ENCODE data around the gene HDAC10. TPM values are rescaled to one million over a fixed set of nuclear protein-coding genes. Genes with fewer than 3 reads are reported as not detected.

Gene HDAC10
- total and polyA plus RNA-seq, 3 experiments from 2014 or later, result 7.5 to 44.7 (median 42.5) TPM

GRCh38 chr22:50197000-50197800 is 53.9 kb downstream of the HDAC10 start:
- Histone ChIP-seq H3K4me3 (ENCODE audit: low read length) (no peak overlapping the region), H3K36me3 (ENCODE audit: insufficient read depth, low read length) (peaks cover 7% of the 10 kb centered on the region), H3K27ac (ENCODE audit: low read depth, low read length) (no peak overlapping the region), H3K27me3 (ENCODE audit: insufficient read depth, low read length, poor library complexity, severe bottlenecking) (no peaks in the 10 kb centered on the region), H3K9me3 (ENCODE audit: low read length) (no peaks in the 10 kb centered on the region), H3K4me1 (ENCODE audit: insufficient read depth, low read length) (peaks cover 35% of the 10 kb centered on the region)
- Mint-ChIP-seq H3K4me1 (peaks cover 8 to 25% (median 14%) of the 10 kb centered on the region in 3 donors), H3K27ac (peak overlapping the region in 1 of 8 donors; percentile 3), H3K4me3 (no peak overlapping the region), H3K9me3 (no peaks in the 10 kb centered on the region), H3K27me3 (peaks cover 0 to 3% of the 10 kb centered on the region in 2 donors), H3K36me3 (peaks cover 0 to 46% (median 0%) of the 10 kb centered on the region in 3 donors)
- CTCF ChIA-PET, result interaction anchor here (0.9 to 1.5 kb wide), 3 partner anchors 10 to 48 kb away, joined by 3 to 6 read pairs (median 4); no protein-coding TSS in a partner anchor
- POLR2A ChIA-PET, result no interaction called here
- DNase-seq, result no peak

- Histone ChIP-seq H3K36me3 (ENCODE audit: insufficient read depth, low read length) (peaks cover 7% of the 10 kb centered on the region), H3K4me1 (ENCODE audit: insufficient read depth, low read length) (peaks cover 38% of the 10 kb centered on the region), H3K27me3 (ENCODE audit: insufficient read depth, low read length, poor library complexity, severe bottlenecking) (no peaks in the 10 kb centered on the region), H3K4me3 (ENCODE audit: low read length) (no peak overlapping the region), H3K9me3 (ENCODE audit: low read length) (no peaks in the 10 kb centered on the region), H3K27ac (ENCODE audit: low read depth, low read length) (no peak overlapping the region)
- CTCF ChIA-PET, result interaction anchor here (0.9 to 1.5 kb wide), 3 partner anchors 9 to 47 kb away, joined by 3 to 6 read pairs (median 4); no protein-coding TSS in a partner anchor
- POLR2A ChIA-PET, result no interaction called here
- DNase-seq, result no peak
- H3K4me3 Mint-ChIP-seq, result no peak overlapping the region
- H3K36me3 Mint-ChIP-seq, result peaks cover 0 to 48% (median 0%) of the 10 kb centered on the region in 3 donors
- H3K27ac Mint-ChIP-seq, result peak overlapping the region in 1 of 8 donors; percentile 56
- peaks cover 0 to 4% of the 10 kb centered on the region in 2 donors for H3K27me3 Mint-ChIP-seq
- peaks cover 13 to 29% (median 18%) of the 10 kb centered on the region in 3 donors for H3K4me1 Mint-ChIP-seq
- no peaks in the 10 kb centered on the region for H3K9me3 Mint-ChIP-seq
Observed at GRCh38 chr22:50196256-50196655, 54.8 kb downstream of the HDAC10 start.

Other genes starting within 250 kb of the HDAC10 start
- under 1 TPM; 0.20 to 0.29 TPM for gene IL17REL, start 238.5 kb downstream of the HDAC10 start, total RNA-seq
- not detected for gene IL17REL, start 238.5 kb downstream of the HDAC10 start, polyA plus RNA-seq
- gene TTLL8, start 193.0 kb downstream of the HDAC10 start, total RNA-seq, result not detected
- gene TTLL8, start 193.0 kb downstream of the HDAC10 start, polyA plus RNA-seq, result not detected
- under 1 TPM; 0.35 to 0.47 TPM for gene MLC1, start 165.8 kb downstream of the HDAC10 start, total RNA-seq
- 1.7 TPM for gene MLC1, start 165.8 kb downstream of the HDAC10 start, polyA plus RNA-seq
- gene MOV10L1, start 161.3 kb downstream of the HDAC10 start, total RNA-seq, result not detected
- gene MOV10L1, start 161.3 kb downstream of the HDAC10 start, polyA plus RNA-seq, result not detected
- 1 to 10 TPM; 1.7 to 1.8 TPM for gene PANX2, start 80.5 kb downstream of the HDAC10 start, total RNA-seq
- gene PANX2, start 80.5 kb downstream of the HDAC10 start, polyA plus RNA-seq, result not detected
- gene TRABD, start 65.4 kb downstream of the HDAC10 start, total RNA-seq, result 100 to 1,000 TPM in 1 of 2 experiments, 10 to 100 TPM in 1; 96.2 to 102 TPM
- 49.0 TPM for gene TRABD, start 65.4 kb downstream of the HDAC10 start, polyA plus RNA-seq
- 10 to 100 TPM; 22.3 to 25.9 TPM for gene SELENOO, start 50.3 kb downstream of the HDAC10 start, total RNA-seq
- 6.1 TPM for gene SELENOO, start 50.3 kb downstream of the HDAC10 start, polyA plus RNA-seq
- gene TUBGCP6, start 6.2 kb downstream of the HDAC10 start, total RNA-seq, result 10 to 100 TPM; 51.4 to 52.2 TPM
- gene TUBGCP6, start 6.2 kb downstream of the HDAC10 start, polyA plus RNA-seq, result 18.6 TPM
- 1 to 10 TPM; 9.3 to 9.7 TPM for gene MAPK12, start 10.4 kb upstream of the HDAC10 start, total RNA-seq
- 0.03 TPM for gene MAPK12, start 10.4 kb upstream of the HDAC10 start, polyA plus RNA-seq
- gene MAPK11, start 19.1 kb upstream of the HDAC10 start, total RNA-seq, result 10 to 100 TPM; 12.8 to 13.2 TPM
- 0.28 TPM for gene MAPK11, start 19.1 kb upstream of the HDAC10 start, polyA plus RNA-seq
- 10 to 100 TPM; 13.4 to 14.4 TPM for gene PLXNB2, start 56.4 kb upstream of the HDAC10 start, total RNA-seq
- gene PLXNB2, start 56.4 kb upstream of the HDAC10 start, polyA plus RNA-seq, result 0.17 TPM
- gene DENND6B, start 75.7 kb upstream of the HDAC10 start, total RNA-seq, result 1 to 10 TPM; 3.9 to 4.3 TPM
- 0.67 TPM for gene DENND6B, start 75.7 kb upstream of the HDAC10 start, polyA plus RNA-seq
- 10 to 100 TPM; 49.7 to 55.9 TPM for gene PPP6R2, start 92.1 kb upstream of the HDAC10 start, total RNA-seq
- 34.2 TPM for gene PPP6R2, start 92.1 kb upstream of the HDAC10 start, polyA plus RNA-seq
- 100 to 1,000 TPM; 144 to 150 TPM for gene SBF1, start 223.8 kb upstream of the HDAC10 start, total RNA-seq
- 43.8 TPM for gene SBF1, start 223.8 kb upstream of the HDAC10 start, polyA plus RNA-seq
- gene ADM2, start 230.3 kb upstream of the HDAC10 start, total RNA-seq, result 1 to 10 TPM; 3.4 to 3.5 TPM
- 0.24 TPM for gene ADM2, start 230.3 kb upstream of the HDAC10 start, polyA plus RNA-seq
- gene MIOX, start 235.6 kb upstream of the HDAC10 start, total RNA-seq, result under 1 TPM in 1 of 2 experiments, not detected in 1; 0.31 TPM
- gene MIOX, start 235.6 kb upstream of the HDAC10 start, polyA plus RNA-seq, result not detected